Spleen (tissue), 7 donors: Measurements from ENCODE around the gene SHBG.
"Not testable (repeated sequence)": the region's sequence is repeated elsewhere in the genome, so short reads cannot be mapped to it uniquely, and the experiment has no call there.

Source experiments
- CTCF ChIP-seq, 11 experiments: fragments of 200-600 bp in 7 of 11; fragments of 450-650 bp in 4 of 11; sonication (generic) in 4 of 11; IDR thresholded peaks in 8 of 11; conservative IDR thresholded peaks in 3 of 11; 1 replicate in 7 of 11; 2 replicates in 4 of 11; pipeline versions ENCODE4 v1.4.0 to v1.8.0; 2016 to 2021; ENCODE audit warnings: antibody characterized with exemption in 11 of 11, inconsistent platforms in 4 of 11, mild to moderate bottlenecking in 1 of 11
- POLR2AphosphoS5 ChIP-seq, 3 donors: sonication (generic); formaldehyde crosslinking; IDR thresholded peaks; one replicate each; pipeline ENCODE4 v1.5.1; 2017; ENCODE audit warnings: antibody characterized with exemption in 3 of 3
- donor health status: DM: no; HTN: no; CAD: no; lungs with moderate emphysema.
- donor health status: DM: no; HTN: no; CAD: no.
- donor health status: DM: no; HTN: no; CAD: no.

GRCh38 chr17:7641635-7642034 lies 11.7 kb downstream of the SHBG start:
- TF ChIP-seq POLR2AphosphoS5 (IDR thresholded peaks at IDR 0.05); CTCF (IDR thresholded peaks at IDR 0.05 in 8 of 11, conservative IDR thresholded peaks at IDR 0.05 in 3 of 11): not testable (repeated sequence)
